Germinal center (tissue), 1 donor: Measurements from ENCODE around the gene LIPC.

Source experiments
- DNase-seq: peaks from one replicate; pipeline ENCODE4 v3.0.0; 2012; ENCODE audit warnings: mixed read lengths, low spot score

The LIPC gene

DNA sequence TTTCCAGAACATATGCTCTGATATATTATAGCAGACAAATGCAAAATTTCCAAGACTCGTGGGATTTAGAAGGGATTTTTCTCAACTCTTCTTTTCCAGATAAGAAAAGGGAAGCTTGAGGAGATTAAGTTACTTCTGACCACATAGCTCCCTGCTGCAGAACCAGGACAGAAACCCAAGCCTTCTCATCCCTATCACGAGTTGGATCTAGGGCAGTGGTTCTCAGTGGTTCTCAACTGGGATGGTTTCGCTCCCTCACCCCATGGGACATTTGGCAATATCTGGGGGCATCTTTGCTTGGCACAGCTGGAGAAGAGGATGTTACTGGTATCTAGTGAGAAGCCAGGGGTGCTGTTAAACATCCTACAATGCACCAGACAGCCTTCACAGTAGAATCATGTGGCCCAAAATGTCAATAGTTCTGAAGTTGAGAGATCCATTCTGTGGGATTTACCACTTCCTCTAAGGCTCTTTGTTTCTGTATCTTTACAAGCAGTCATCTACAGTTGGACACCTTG, 64.2 kb downstream of the LIPC start:
- no peak for DNase-seq

DNA sequence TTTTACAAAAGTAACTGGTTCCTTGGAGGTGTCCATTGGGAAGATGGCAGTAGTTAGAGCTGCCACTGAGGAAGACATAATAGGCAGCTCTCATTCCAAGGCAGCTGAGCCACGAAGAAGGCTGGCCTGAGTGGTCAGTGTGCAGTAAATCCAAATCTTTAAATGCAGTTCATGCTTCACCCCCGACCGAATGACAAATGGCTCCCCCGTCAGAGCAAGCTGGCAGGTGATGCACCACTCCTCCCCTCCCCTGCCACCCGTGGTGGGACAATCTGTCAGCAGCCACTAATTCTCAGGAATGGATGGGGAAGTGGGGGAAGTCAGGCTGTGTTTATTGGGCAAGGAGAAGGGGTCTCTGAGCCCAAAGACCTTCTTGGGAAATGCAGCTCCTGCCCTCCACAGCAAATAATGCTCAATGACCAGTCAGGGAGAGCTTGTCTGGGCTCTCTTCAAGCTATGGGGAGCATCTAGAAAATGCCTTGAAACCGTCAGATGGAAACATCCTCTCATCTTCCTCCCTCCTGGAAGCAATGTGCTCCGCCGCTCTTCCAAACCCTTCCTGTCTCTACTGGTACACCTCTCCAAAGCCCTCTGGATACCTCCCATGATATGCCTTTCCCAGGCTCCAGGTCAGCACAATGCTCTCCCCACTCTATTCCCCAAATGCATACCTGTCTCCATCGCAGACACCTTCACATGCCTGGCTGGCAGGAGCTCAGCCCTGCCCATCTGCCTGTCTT, 65.4 kb downstream of the LIPC start:
- no peak for DNase-seq

DNA sequence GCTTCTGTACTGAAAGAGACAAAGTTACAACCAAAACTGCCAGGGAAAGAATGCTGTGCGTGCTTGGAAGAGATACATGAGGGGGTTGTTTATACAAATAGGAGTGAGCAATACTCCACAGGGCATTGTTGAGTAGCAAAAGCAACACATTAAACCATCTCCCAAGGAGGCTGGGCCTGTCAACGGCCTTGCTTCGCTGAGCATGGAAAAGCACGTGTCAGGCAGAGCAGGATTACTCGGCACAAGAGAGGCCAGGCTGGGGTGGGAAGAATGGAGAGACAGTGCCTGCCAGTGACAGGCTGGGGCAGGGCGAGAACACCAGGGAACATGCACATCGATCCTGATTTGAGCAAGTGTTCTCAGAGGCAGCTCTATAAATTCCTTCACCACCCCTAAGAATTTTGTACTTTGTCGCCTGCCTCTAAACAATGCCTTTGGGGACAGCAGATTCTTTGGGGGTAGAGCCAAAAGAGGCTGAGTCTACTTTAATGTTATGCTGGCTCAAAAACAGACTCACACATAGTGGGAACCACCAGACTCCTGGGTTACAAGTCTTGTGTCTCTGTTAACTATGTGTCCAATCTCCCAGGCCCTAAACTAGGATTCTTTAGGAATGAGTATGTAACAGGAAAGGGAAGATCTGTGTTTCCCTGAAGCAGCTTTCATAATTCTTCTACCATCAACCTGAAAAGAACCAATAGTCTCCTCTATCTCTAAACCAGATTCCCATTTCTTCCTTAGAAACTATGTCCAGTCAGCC, 67.2 kb downstream of the LIPC start:
- DNase-seq, result no peak

GRCh38 chr15:58501006-58501405, 69.2 kb downstream of the LIPC start:
- no peak for DNase-seq

- DNase-seq, result no peak
Measured at GRCh38 chr15:58501636-58502188, 69.9 kb downstream of the LIPC start.

- no peak for DNase-seq
Measured at GRCh38 chr15:58503139-58504027, 71.6 kb downstream of the LIPC start.

DNA sequence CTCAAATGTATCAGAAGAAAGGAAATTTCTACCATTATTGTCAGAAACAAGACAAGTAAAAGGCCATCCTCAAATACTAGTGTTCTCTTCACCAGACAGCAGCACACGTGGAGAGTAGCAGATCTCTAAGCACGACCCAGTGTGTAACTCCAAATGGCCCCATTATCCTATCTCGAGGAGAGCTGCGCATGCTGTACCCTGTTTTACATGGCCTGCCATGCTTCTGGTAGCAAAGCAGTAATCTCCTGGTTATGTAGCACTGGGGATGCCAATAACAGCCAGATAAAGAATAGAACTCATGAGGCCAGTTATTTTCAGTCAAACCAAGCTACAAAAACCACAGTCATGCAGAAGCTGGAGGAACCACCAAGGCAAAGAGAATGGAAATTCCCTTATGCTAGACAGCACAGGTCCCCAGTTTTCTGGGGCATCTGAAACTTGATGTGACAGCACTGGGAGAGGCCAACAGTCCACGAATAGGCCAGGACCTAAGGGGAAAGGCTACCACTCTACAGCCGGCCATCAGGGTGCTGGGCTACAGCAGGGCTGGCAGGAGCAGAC, 73.0 kb downstream of the LIPC start:
- no peak for DNase-seq

- no peak for DNase-seq
Measured at GRCh38 chr15:58505581-58505980, 73.8 kb downstream of the LIPC start.

- no peak for DNase-seq
Measured at GRCh38 chr15:58506064-58506490, 74.3 kb downstream of the LIPC start.

- DNase-seq, result no peak
Measured at GRCh38 chr15:58506783-58507668, 75.2 kb downstream of the LIPC start.

- no peak for DNase-seq
Measured at GRCh38 chr15:58509556-58509955, 77.8 kb downstream of the LIPC start.

DNA sequence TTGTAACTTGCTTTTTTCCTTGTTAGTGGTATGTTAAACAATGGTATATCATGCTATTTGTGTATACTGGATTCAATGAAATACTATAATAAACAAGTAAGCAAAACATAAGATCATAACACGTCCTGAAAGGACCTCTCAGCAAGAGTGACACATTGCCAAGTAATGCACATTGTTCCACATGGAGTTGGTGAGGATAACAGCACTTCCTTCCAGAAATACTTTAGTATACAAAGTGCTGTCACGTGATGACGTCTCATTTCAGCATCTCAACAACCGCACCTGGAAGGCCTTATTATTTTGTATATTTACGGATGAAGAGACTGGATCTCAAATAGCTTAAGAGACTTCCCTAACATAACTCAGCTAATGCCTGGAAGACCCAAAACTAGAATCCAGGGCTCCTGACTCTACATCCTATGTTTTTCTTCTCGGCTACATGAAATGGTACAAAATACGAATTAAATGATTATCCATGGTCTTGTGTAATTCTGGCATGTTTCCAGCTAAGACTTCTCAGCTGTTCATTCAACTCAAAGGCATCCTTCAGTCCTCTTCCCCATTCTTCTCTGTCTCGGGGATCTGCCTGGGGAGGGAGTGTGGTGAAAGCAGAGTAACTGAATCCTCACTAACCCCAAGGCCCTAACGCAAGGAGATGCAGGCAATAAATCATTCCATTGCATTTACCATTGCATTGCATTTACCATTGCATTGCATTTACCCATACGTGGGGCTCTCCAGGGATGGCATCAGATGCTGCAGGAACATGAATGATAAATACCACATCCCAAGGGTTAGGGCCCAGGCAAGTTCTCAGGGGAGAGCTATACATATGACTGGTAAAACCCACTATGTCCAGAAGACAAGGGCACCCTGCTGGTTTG, 79.2 kb downstream of the LIPC start:
- no peak for DNase-seq

GRCh38 chr15:58511599-58511987, 79.8 kb downstream of the LIPC start:
- no peak for DNase-seq

- DNase-seq, result no peak
Measured at GRCh38 chr15:58512522-58512921, 80.7 kb downstream of the LIPC start.

DNA sequence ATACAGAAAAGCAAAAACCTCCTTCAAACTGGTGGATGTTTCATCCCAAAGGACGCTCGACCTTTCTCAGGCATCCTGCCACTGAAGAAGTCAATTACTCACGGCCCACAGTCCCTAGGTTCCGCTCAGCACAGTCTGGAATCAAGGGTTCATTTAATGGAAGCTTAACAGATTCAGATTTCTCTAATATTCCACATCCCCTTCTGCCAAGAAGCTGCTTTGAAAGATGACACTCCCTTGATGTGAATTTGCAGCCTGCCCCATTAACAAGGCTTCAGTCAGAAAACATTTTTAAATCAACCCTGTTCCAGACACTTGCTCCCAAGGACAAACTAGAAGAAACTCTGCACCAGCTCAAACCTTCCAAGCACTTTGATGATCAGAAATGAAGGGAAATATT, 81.2 kb downstream of the LIPC start:
- DNase-seq, result no peak

GRCh38 chr15:58513726-58514336, 82.0 kb downstream of the LIPC start:
- no peak for DNase-seq

DNA sequence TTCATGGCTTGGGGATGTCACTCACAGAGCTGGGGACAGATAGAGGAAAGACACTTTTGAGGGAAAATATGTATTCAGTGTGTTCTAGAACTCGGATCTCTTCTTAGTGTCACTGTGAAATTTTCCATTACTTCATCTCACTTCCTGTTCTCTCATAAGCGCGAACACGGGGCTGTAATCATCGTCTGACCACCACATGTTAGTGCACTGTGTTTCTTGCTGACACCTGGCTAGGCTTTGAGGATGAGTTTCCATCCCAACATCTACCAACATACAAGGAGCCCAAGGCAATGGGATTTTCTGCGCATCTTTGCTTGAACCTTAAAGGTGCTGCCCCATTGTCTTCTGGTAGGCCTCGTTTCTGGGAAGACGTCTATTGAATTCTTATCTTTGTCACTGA, 84.0 kb downstream of the LIPC start:
- no peak for DNase-seq

- no peak for DNase-seq
Measured at GRCh38 chr15:58517252-58517681, 85.5 kb downstream of the LIPC start.
